ENCODE measurements around the gene AQR.

AQR gene

GRCh38 chr15:34802803-34803750, 166.5 kb downstream of the AQR start:
- Histone ChIP-seq H4K20me1 (no peaks in the 10 kb centered on the region), H3K27ac (no peak overlapping the region), H3K27me3 (no peaks in the 10 kb centered on the region), H3K4me1 (no peaks in the 10 kb centered on the region), H3K4me3 (no peak overlapping the region), H3K9ac (no peak overlapping the region), H3K9me3 (replicated peaks in 1 of 11) (peaks cover 12 to 20% (median 15%) of the 10 kb centered on the region in 11 experiments; a peak in 20 of 22 replicates), H3K36me3 (no peaks in the 10 kb centered on the region), H3K4me2 (no peak overlapping the region)
- TF ChIP-seq Cebpa-rat (IDR thresholded peaks at IDR 0.05) = no peak

- no peaks in the 10 kb centered on the region for H3K27me3 ChIP-seq
- no peaks in the 10 kb centered on the region for H4K20me1 ChIP-seq
- no peaks in the 10 kb centered on the region for H3K4me1 ChIP-seq
- H3K9me3 ChIP-seq (replicated peaks in 1 of 11) = peaks cover 10 to 15% (median 12%) of the 10 kb centered on the region in 11 experiments; a peak in 20 of 22 replicates
- no peak overlapping the region for H3K4me2 ChIP-seq
- H3K4me3 ChIP-seq = no peak overlapping the region
- no peak overlapping the region for H3K27ac ChIP-seq
- H3K36me3 ChIP-seq = no peaks in the 10 kb centered on the region
- H3K9ac ChIP-seq = no peak overlapping the region
- TF ChIP-seq Cebpa-rat (IDR thresholded peaks at IDR 0.05) = no peak
These were observed 167.2 kb downstream of the AQR start for GRCh38 chr15:34802371-34802770.
